ENCODE measurements around the gene ALDH7A1.
"Not testable (repeated sequence)": the region's sequence is repeated elsewhere in the genome, so short reads cannot be mapped to it uniquely, and the experiment has no call there.

The ALDH7A1 gene

GRCh38 chr5:126631920-126632319 is 36.9 kb upstream of the ALDH7A1 start:
- DNase-seq = no peak
- H3K36me3 ChIP-seq = no peaks in the 10 kb centered on the region
- no peak overlapping the region for H3K4me3 ChIP-seq (ENCODE audit: low read depth, low read length)
- H3K27ac ChIP-seq = no peak overlapping the region
- no peak for TF ChIP-seq CTCF (IDR thresholded peaks at IDR 0.05; ENCODE audit: low read depth, low read length)
- H3K27me3 ChIP-seq (ENCODE audit: insufficient read depth, low read depth, severe bottlenecking) = no peaks in the 10 kb centered on the region
- H3K9me3 ChIP-seq (ENCODE audit: severe bottlenecking) = no peaks in the 10 kb centered on the region

- Histone ChIP-seq H3K27me3 (ENCODE audit: insufficient read depth, low read depth, severe bottlenecking) (no peaks in the 10 kb centered on the region), H3K27ac (no peak overlapping the region), H3K36me3 (peaks cover 28% of the 10 kb centered on the region), H3K4me3 (ENCODE audit: low read depth, low read length) (no peak overlapping the region), H3K9me3 (ENCODE audit: severe bottlenecking) (no peaks in the 10 kb centered on the region)
- no peak for TF ChIP-seq CTCF (IDR thresholded peaks at IDR 0.05; ENCODE audit: low read depth, low read length)
- DNase-seq = no peak
These were observed 33.1 kb upstream of the ALDH7A1 start for GRCh38 chr5:126628102-126628501.

GRCh38 chr5:126624534-126624933 is 29.5 kb upstream of the ALDH7A1 start:
- Histone ChIP-seq H3K4me3 (ENCODE audit: low read depth, low read length) (no peak overlapping the region), H3K27me3 (ENCODE audit: insufficient read depth, low read depth, severe bottlenecking) (no peaks in the 10 kb centered on the region), H3K9me3 (ENCODE audit: severe bottlenecking) (no peaks in the 10 kb centered on the region), H3K36me3 (peaks cover 49% of the 10 kb centered on the region), H3K27ac (no peak overlapping the region)
- no peak for DNase-seq
- no peak for TF ChIP-seq CTCF (IDR thresholded peaks at IDR 0.05; ENCODE audit: low read depth, low read length)

GRCh38 chr5:126619781-126620180 is 24.8 kb upstream of the ALDH7A1 start:
- H3K27ac ChIP-seq = no peak overlapping the region
- H3K27me3 ChIP-seq (ENCODE audit: insufficient read depth, low read depth, severe bottlenecking) = no peaks in the 10 kb centered on the region
- no peaks in the 10 kb centered on the region for H3K9me3 ChIP-seq (ENCODE audit: severe bottlenecking)
- DNase-seq = no peak
- TF ChIP-seq CTCF (IDR thresholded peaks at IDR 0.05; ENCODE audit: low read depth, low read length) = no peak
- H3K36me3 ChIP-seq = peaks cover 66% of the 10 kb centered on the region
- no peak overlapping the region for H3K4me3 ChIP-seq (ENCODE audit: low read depth, low read length)

GRCh38 chr5:126617603-126618002 is 22.6 kb upstream of the ALDH7A1 start:
- H3K27ac ChIP-seq; H3K27me3 ChIP-seq (ENCODE audit: insufficient read depth, low read depth, severe bottlenecking); DNase-seq; H3K4me3 ChIP-seq (ENCODE audit: low read depth, low read length); H3K9me3 ChIP-seq (ENCODE audit: severe bottlenecking): not testable (repeated sequence)
- peaks cover 61% of the 10 kb centered on the region for H3K36me3 ChIP-seq

- no peak for TF ChIP-seq CTCF (IDR thresholded peaks at IDR 0.05; ENCODE audit: low read depth, low read length)
- H3K27me3 ChIP-seq (ENCODE audit: insufficient read depth, low read depth, severe bottlenecking) = no peaks in the 10 kb centered on the region
- H3K27ac ChIP-seq = no peak overlapping the region
- no peak overlapping the region for H3K4me3 ChIP-seq (ENCODE audit: low read depth, low read length)
- H3K36me3 ChIP-seq = peaks cover 76% of the 10 kb centered on the region
- DNase-seq = no peak
- no peaks in the 10 kb centered on the region for H3K9me3 ChIP-seq (ENCODE audit: severe bottlenecking)
These were observed 20.3 kb upstream of the ALDH7A1 start for GRCh38 chr5:126615286-126615685.
